CD4-positive, alpha-beta T cell (primary cell): ENCODE results near the gene HLA-DOB. TPM values are rescaled to one million over a fixed set of nuclear protein-coding genes. Genes with fewer than 3 reads are reported as not detected.

Experiments
- ATAC-seq: fragments of 200-7000 bp; cut with Tn5 transposase; one replicate; pipeline ENCODE4 v1.10.0; 2022; ENCODE audit warnings: mild to moderate bottlenecking; ENCODE audit not compliant: poor library complexity
- CTCF ChIA-PET: fragments of 350-600 bp; sonication (Branson Sonifier 250); formaldehyde crosslinking; loops from one replicate; lab custom pipeline; 2021; ENCODE audit warnings: antibody characterized with exemption, inconsistent platforms; lab: Charles Lee
- POLR2A ChIA-PET: fragments of 350-600 bp; sonication (Branson Sonifier 250); formaldehyde crosslinking; loops from one replicate; lab custom pipeline; 2021; ENCODE audit warnings: antibody characterized with exemption, inconsistent platforms; lab: Charles Lee
- DNase-seq, 14 experiments: peaks; one replicate each; pipeline ENCODE4 v3.0.0-alpha.2; 2013 to 2020; ENCODE audit warnings: mixed read lengths in 2 of 14
- H3K27ac ChIP-seq, 2 donors: one replicate each; pipeline versions ENCODE4 v1.5.1 to v1.7.0; 2013; ENCODE audit warnings: low read length in 2 of 2, low read depth in 1 of 2, mild to moderate bottlenecking in 1 of 2
- H3K27me3 ChIP-seq, 2 experiments: 1 replicate in 1 of 2; 2 replicates in 1 of 2; pipeline versions ENCODE4 v1.6.1 to v1.7.0; 2013; ENCODE audit warnings: low read length in 2 of 2, control low read depth in 1 of 2, mild to moderate bottlenecking in 1 of 2, moderate library complexity in 1 of 2; ENCODE audit not compliant: insufficient read depth in 2 of 2, control insufficient read depth in 1 of 2
- H3K36me3 ChIP-seq: one replicate; pipeline ENCODE4 v1.6.1; 2013; ENCODE audit warnings: low read length, control low read depth; ENCODE audit not compliant: insufficient read depth
- H3K4me1 ChIP-seq: one replicate; pipeline ENCODE4 v1.6.1; 2013; ENCODE audit warnings: low read length, control low read depth; ENCODE audit not compliant: insufficient read depth
- H3K4me3 ChIP-seq: one replicate; pipeline ENCODE4 v1.5.1; 2013; ENCODE audit warnings: mild to moderate bottlenecking, low read length, moderate library complexity
- H3K9me3 ChIP-seq, 2 experiments: 1 replicate in 1 of 2; 2 replicates in 1 of 2; pipeline versions ENCODE4 v1.6.1 to v1.7.0; 2013; ENCODE audit warnings: low read length in 2 of 2, mild to moderate bottlenecking in 2 of 2, control low read depth in 1 of 2, moderate library complexity in 1 of 2; ENCODE audit not compliant: control insufficient read depth in 1 of 2, insufficient read depth in 1 of 2
- H3K27ac Mint-ChIP-seq: one replicate; pipeline ENCODE4 v1.8.0; 2020; ENCODE audit warnings: mixed read lengths
- H3K27me3 Mint-ChIP-seq: one replicate; pipeline ENCODE4 v1.8.0; 2021; ENCODE audit warnings: mixed read lengths
- H3K36me3 Mint-ChIP-seq: one replicate; pipeline ENCODE4 v1.8.0; 2021; ENCODE audit warnings: low read depth, mixed read lengths
- H3K4me1 Mint-ChIP-seq: one replicate; pipeline ENCODE4 v1.8.0; 2021; ENCODE audit warnings: low read depth, mixed read lengths
- H3K4me3 Mint-ChIP-seq: one replicate; pipeline ENCODE4 v1.8.0; 2020; ENCODE audit warnings: mild to moderate bottlenecking, mixed read lengths
- H3K9me3 Mint-ChIP-seq: one replicate; pipeline ENCODE4 v1.8.0; 2020; ENCODE audit warnings: mixed read lengths
- CTCF ChIP-seq: fragments of 200-600 bp; IDR thresholded peaks from one replicate; pipeline ENCODE4 v1.8.0; 2022; ENCODE audit warnings: antibody characterized with exemption, mild to moderate bottlenecking
- intact Hi-C, 2 experiments: fragments of 100-400 bp; cut with DNase I in 1 of 2; cut with micrococcal nuclease in 1 of 2; formaldehyde crosslinking; loops; one replicate each; pipeline versions ENCODE4 v1.15.1 to v1.9.0; 2023 to 2025; cut with DNase I, micrococcal nuclease
- total RNA-seq, 174 experiments: library from RNA in 2 of 174; stranded (reverse) in 2 of 174; gene quantifications; one replicate each; pipeline ENCODE4 v1.2.3 and lab custom pipeline; 2021 to 2026

HLA-DOB gene
- total RNA-seq, 2 experiments from 2014 or later = 2.9 to 3.2 TPM

- Mint-ChIP-seq H3K4me1 (peaks cover 93% of the 10 kb centered on the region), H3K9me3 (no peaks in the 10 kb centered on the region), H3K27me3 (no peaks in the 10 kb centered on the region), H3K27ac (peak overlapping the region; percentile 99), H3K4me3 (peak overlapping the region; percentile 97), H3K36me3 (peaks cover 99% of the 10 kb centered on the region)
- no peak for DNase-seq
- Histone ChIP-seq H3K4me1 (peaks cover 77% of the 10 kb centered on the region), H3K4me3 (no peak overlapping the region), H3K27me3 (no peaks in the 10 kb centered on the region), H3K36me3 (peaks cover 76% of the 10 kb centered on the region), H3K9me3 (no peaks in the 10 kb centered on the region), H3K27ac (peak overlapping the region; percentile 49 to 100)
- intact Hi-C loops = loop anchor here (10.0 kb wide), 2 partner anchors 357 to 1397 kb away; partner anchors contain the start of genes HSD17B8 (in 1 of the 2), RING1 (in 1 of the 2), RXRB (in 1 of the 2) and SLC39A7 (in 1 of the 2)
- ChIA-PET CTCF (interaction anchor here (1.7 to 4.0 kb wide), 2 partner anchors 9 to 20 kb away, joined by 8 to 19 read pairs; partner anchors contain the start of gene TAP2), POLR2A (interaction anchor here (1.6 to 11.2 kb wide), 2 partner anchors 9 to 10 kb away, joined by 4 to 901 read pairs; partner anchors contain the start of genes PSMB9, TAP1 and TAP2)
- ATAC-seq = no peak
- TF ChIP-seq CTCF = no peak
Observed at GRCh38 chr6:32847795-32848194, 31.0 kb upstream of the HLA-DOB start.

- no peak for TF ChIP-seq CTCF
- Mint-ChIP-seq H3K4me3 (peak overlapping the region; percentile 97), H3K27ac (peak overlapping the region; percentile 99), H3K36me3 (peaks cover 99% of the 10 kb centered on the region), H3K4me1 (peaks cover 93% of the 10 kb centered on the region), H3K9me3 (no peaks in the 10 kb centered on the region), H3K27me3 (no peaks in the 10 kb centered on the region)
- ChIA-PET CTCF (interaction anchor here (1.7 to 4.0 kb wide), 3 partner anchors 7 to 21 kb away, joined by 8 to 66 read pairs (median 19); partner anchors contain the start of genes PSMB9, TAP1 and TAP2), POLR2A (interaction anchor here (1.6 to 11.2 kb wide), 5 partner anchors 9 to 124 kb away, joined by 4 to 901 read pairs (median 282); partner anchors contain the start of genes BRD2, PSMB9, TAP1 and TAP2)
- peaks cover 79% of the 10 kb centered on the region for H3K4me1 ChIP-seq
- H3K36me3 ChIP-seq = peaks cover 82% of the 10 kb centered on the region
- H3K9me3 ChIP-seq = no peaks in the 10 kb centered on the region
- H3K27me3 ChIP-seq = no peaks in the 10 kb centered on the region
- ATAC-seq (no peak), DNase-seq (no peak)
- H3K27ac ChIP-seq = peak overlapping the region; percentile 99 to 100
- intact Hi-C loops = loop anchor here (10.0 kb wide), 2 partner anchors 358 to 1398 kb away; partner anchors contain the start of genes HSD17B8 (in 1 of the 2), RING1 (in 1 of the 2), RXRB (in 1 of the 2) and SLC39A7 (in 1 of the 2)
- H3K4me3 ChIP-seq = peak overlapping the region; percentile 94
Observed at GRCh38 chr6:32847004-32847403, 30.2 kb upstream of the HLA-DOB start.

GRCh38 chr6:32845384-32845884, 28.6 kb upstream of the HLA-DOB start:
- Mint-ChIP-seq H3K9me3 (no peaks in the 10 kb centered on the region), H3K4me3 (peak overlapping the region; percentile 97), H3K27ac (peak overlapping the region; percentile 99), H3K4me1 (peaks cover 93% of the 10 kb centered on the region), H3K36me3 (peaks cover 98% of the 10 kb centered on the region), H3K27me3 (no peaks in the 10 kb centered on the region)
- Histone ChIP-seq H3K4me1 (peaks cover 78% of the 10 kb centered on the region), H3K36me3 (peaks cover 81% of the 10 kb centered on the region), H3K27me3 (no peaks in the 10 kb centered on the region), H3K9me3 (no peaks in the 10 kb centered on the region), H3K4me3 (peak overlapping the region; percentile 94), H3K27ac (peak overlapping the region; percentile 99 to 100)
- CTCF ChIA-PET = interaction anchor here (1.1 to 4.0 kb wide), 5 partner anchors 9 to 139 kb away, joined by 3 to 66 read pairs (median 7); partner anchors contain the start of genes HLA-DMB, PSMB9 and TAP1
- POLR2A ChIA-PET = interaction anchor here (0.7 to 11.2 kb wide), 32 partner anchors 10 to 1416 kb away, joined by 3 to 901 read pairs (median 4); partner anchors contain the start of genes BRD2, FKBPL, GPSM3 and HLA-DMA
- DNase-seq (peak in 11 of 14 experiments; percentile 25 to 74 (median 43)), ATAC-seq (peak; percentile 18)
- TF ChIP-seq CTCF = no peak
- intact Hi-C loops = loop anchor here (1.0 to 10.0 kb wide), 3 partner anchors 8 to 1399 kb away; partner anchors contain the start of genes HSD17B8 (in 1 of the 2), RING1 (in 1 of the 2), RXRB (in 1 of the 2) and SLC39A7 (in 1 of the 2)
